ENCODE measurements around the gene FAM117B. TPM values are rescaled to one million over a fixed set of nuclear protein-coding genes. Genes with fewer than 3 reads are reported as not detected.

FAM117B gene
- total RNA-seq, 1 donor from 2014 or later: 7.2 TPM

DNA sequence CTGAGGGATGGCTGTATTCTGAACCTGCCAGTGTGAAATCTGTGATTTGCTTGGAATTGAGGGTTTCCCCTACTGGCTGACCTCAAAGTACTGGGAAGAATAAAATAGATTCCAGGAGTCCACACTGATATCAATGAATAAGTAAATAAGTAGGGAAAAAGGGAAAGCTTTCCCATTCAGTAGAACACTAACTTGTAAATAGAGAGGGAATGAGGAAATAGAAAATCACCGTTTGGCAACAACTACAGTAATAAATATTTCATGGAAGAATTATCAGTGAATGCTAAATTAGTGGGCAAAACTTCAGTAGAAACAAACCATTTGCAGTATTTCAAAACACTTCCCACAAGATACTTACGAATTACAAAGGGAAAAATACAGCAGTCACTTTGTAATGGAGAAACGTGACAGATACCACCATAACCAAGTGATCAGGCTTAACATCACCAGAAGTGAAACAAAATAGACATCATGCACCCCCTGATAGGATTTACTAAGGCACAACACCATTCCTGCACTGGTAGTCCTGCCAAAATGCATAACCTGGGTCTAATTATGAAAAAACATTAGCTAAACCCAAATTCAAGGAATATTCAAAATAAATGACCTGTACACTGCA lies 148.3 kb downstream of the FAM117B start:
- Histone ChIP-seq H3K27ac (ENCODE audit: low read depth, low read length) (no peak overlapping the region), H3K4me1 (ENCODE audit: insufficient read depth, low read length) (peaks cover 10% of the 10 kb centered on the region), H3K4me3 (ENCODE audit: insufficient read depth, low read depth, low read length) (no peak overlapping the region), H3K9ac (ENCODE audit: low read length) (no peak overlapping the region), H2AFZ (ENCODE audit: low read depth, low read length) (no peak overlapping the region), H3K4me2 (ENCODE audit: low read length) (no peak overlapping the region), H3K9me3 (ENCODE audit: insufficient read depth, low read depth, low read length) (no peaks in the 10 kb centered on the region), H3K27me3 (ENCODE audit: insufficient read depth, low read length) (no peaks in the 10 kb centered on the region), H3K79me2 (ENCODE audit: insufficient read depth, low read length) (no peaks in the 10 kb centered on the region), H4K20me1 (ENCODE audit: insufficient read depth, low read length) (no peaks in the 10 kb centered on the region), H3K36me3 (ENCODE audit: insufficient read depth, low read length) (no peaks in the 10 kb centered on the region)
- Mint-ChIP-seq H3K27me3 (ENCODE audit: low read depth, unreplicated experiment) (no peaks in the 10 kb centered on the region), H3K4me3 (ENCODE audit: unreplicated experiment) (no peak overlapping the region), H3K36me3 (ENCODE audit: low read depth, unreplicated experiment) (peaks cover 8% of the 10 kb centered on the region), H3K27ac (ENCODE audit: unreplicated experiment) (no peak overlapping the region), H3K9me3 (ENCODE audit: unreplicated experiment) (no peaks in the 10 kb centered on the region), H3K4me1 (ENCODE audit: low read depth, unreplicated experiment) (peaks cover 4% of the 10 kb centered on the region)
- TF ChIP-seq EZH2 (IDR thresholded peaks at IDR 0.05; ENCODE audit: insufficient read depth, low read length): no peak
- TF ChIP-seq, protein P1, sequence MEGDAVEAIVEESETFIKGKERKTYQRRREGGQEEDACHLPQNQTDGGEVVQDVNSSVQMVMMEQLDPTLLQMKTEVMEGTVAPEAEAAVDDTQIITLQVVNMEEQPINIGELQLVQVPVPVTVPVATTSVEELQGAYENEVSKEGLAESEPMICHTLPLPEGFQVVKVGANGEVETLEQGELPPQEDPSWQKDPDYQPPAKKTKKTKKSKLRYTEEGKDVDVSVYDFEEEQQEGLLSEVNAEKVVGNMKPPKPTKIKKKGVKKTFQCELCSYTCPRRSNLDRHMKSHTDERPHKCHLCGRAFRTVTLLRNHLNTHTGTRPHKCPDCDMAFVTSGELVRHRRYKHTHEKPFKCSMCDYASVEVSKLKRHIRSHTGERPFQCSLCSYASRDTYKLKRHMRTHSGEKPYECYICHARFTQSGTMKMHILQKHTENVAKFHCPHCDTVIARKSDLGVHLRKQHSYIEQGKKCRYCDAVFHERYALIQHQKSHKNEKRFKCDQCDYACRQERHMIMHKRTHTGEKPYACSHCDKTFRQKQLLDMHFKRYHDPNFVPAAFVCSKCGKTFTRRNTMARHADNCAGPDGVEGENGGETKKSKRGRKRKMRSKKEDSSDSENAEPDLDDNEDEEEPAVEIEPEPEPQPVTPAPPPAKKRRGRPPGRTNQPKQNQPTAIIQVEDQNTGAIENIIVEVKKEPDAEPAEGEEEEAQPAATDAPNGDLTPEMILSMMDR (IDR thresholded peaks at IDR 0.05; ENCODE audit: insufficient read depth, low read depth, low read length): no peak
- DNase-seq (ENCODE audit: low read depth) (no peak), FAIRE-seq (no peak)

DNA sequence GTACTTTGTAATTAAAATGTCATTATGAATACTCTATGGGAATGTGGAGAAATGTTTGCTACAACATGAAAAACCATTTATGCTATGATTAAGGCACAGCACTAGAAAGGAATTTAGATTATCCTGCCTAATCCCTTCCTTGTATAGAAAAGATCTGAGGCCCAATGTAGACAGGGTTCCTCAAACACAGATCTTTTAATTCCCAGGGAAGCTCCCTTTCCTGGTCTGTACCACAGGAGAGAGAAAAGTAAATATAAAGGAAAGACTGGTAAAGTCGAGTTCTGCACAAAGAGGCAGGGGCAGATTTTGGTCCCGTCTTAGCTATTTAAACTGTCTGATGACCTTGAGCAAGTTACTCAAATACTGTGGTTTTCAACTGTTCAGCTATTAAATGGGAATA lies 152.1 kb downstream of the FAM117B start:
- peaks cover 5% of the 10 kb centered on the region for H3K4me1 Mint-ChIP-seq (ENCODE audit: low read depth, unreplicated experiment)
- H3K4me2 ChIP-seq (ENCODE audit: low read length): no peak overlapping the region
- DNase-seq (ENCODE audit: low read depth) (no peak), FAIRE-seq (no peak)
- peaks cover 6% of the 10 kb centered on the region for H3K36me3 Mint-ChIP-seq (ENCODE audit: low read depth, unreplicated experiment)
- H3K27me3 ChIP-seq (ENCODE audit: insufficient read depth, low read length): no peaks in the 10 kb centered on the region
- H3K4me1 ChIP-seq (ENCODE audit: insufficient read depth, low read length): no peaks in the 10 kb centered on the region
- H2AFZ ChIP-seq (ENCODE audit: low read depth, low read length): no peak overlapping the region
- no peaks in the 10 kb centered on the region for H3K27me3 Mint-ChIP-seq (ENCODE audit: low read depth, unreplicated experiment)
- H3K79me2 ChIP-seq (ENCODE audit: insufficient read depth, low read length): no peaks in the 10 kb centered on the region
- H3K27ac ChIP-seq (ENCODE audit: low read depth, low read length): no peak overlapping the region
- H3K9me3 ChIP-seq (ENCODE audit: insufficient read depth, low read depth, low read length): no peaks in the 10 kb centered on the region
- no peaks in the 10 kb centered on the region for H4K20me1 ChIP-seq (ENCODE audit: insufficient read depth, low read length)
- TF ChIP-seq, protein P1 (IDR thresholded peaks at IDR 0.05; ENCODE audit: insufficient read depth, low read depth, low read length): no peak
- H3K9me3 Mint-ChIP-seq (ENCODE audit: unreplicated experiment): no peaks in the 10 kb centered on the region
- no peak overlapping the region for H3K4me3 Mint-ChIP-seq (ENCODE audit: unreplicated experiment)
- no peak overlapping the region for H3K27ac Mint-ChIP-seq (ENCODE audit: unreplicated experiment)
- no peak overlapping the region for H3K4me3 ChIP-seq (ENCODE audit: insufficient read depth, low read depth, low read length)
- no peak overlapping the region for H3K9ac ChIP-seq (ENCODE audit: low read length)
- H3K36me3 ChIP-seq (ENCODE audit: insufficient read depth, low read length): no peaks in the 10 kb centered on the region

DNA sequence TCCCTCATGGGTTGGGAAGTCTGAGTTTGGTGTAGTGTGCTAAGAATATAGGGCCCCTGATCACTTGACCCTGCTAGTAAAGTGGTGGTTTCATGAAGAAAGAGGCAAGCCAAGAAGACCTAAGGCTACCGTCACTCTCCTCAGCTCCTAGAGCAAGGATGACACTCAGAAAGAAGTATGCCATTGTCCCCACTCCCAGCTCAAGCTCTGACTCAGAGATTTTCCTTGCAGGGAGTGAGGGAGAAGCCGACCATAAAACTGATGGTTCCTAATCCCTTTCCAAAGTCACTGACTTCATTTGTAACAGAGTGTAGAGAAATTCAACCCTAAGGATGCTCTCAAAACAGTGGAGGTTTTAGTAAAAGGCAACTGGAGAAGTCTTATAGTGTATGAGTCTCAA lies 155.9 kb downstream of the FAM117B start:
- Histone ChIP-seq H3K4me3 (ENCODE audit: insufficient read depth, low read depth, low read length) (no peak overlapping the region), H4K20me1 (ENCODE audit: insufficient read depth, low read length) (no peaks in the 10 kb centered on the region), H3K27ac (ENCODE audit: low read depth, low read length) (no peak overlapping the region), H3K4me1 (ENCODE audit: insufficient read depth, low read length) (no peaks in the 10 kb centered on the region), H3K27me3 (ENCODE audit: insufficient read depth, low read length) (no peaks in the 10 kb centered on the region), H3K36me3 (ENCODE audit: insufficient read depth, low read length) (no peaks in the 10 kb centered on the region), H2AFZ (ENCODE audit: low read depth, low read length) (no peak overlapping the region), H3K4me2 (ENCODE audit: low read length) (no peak overlapping the region), H3K79me2 (ENCODE audit: insufficient read depth, low read length) (no peaks in the 10 kb centered on the region), H3K9me3 (ENCODE audit: insufficient read depth, low read depth, low read length) (no peaks in the 10 kb centered on the region), H3K9ac (ENCODE audit: low read length) (no peak overlapping the region)
- no peak for TF ChIP-seq EZH2 (IDR thresholded peaks at IDR 0.05; ENCODE audit: insufficient read depth, low read length)
- TF ChIP-seq, protein P1 (IDR thresholded peaks at IDR 0.05; ENCODE audit: insufficient read depth, low read depth, low read length): no peak
- FAIRE-seq (no peak), DNase-seq (ENCODE audit: low read depth) (no peak)
- Mint-ChIP-seq H3K36me3 (ENCODE audit: low read depth, unreplicated experiment) (peaks cover 3% of the 10 kb centered on the region), H3K27me3 (ENCODE audit: low read depth, unreplicated experiment) (no peaks in the 10 kb centered on the region), H3K4me1 (ENCODE audit: low read depth, unreplicated experiment) (peaks cover 5% of the 10 kb centered on the region), H3K27ac (ENCODE audit: unreplicated experiment) (no peak overlapping the region), H3K9me3 (ENCODE audit: unreplicated experiment) (no peaks in the 10 kb centered on the region), H3K4me3 (ENCODE audit: unreplicated experiment) (no peak overlapping the region)
